NCI-H2029 (cell line): ENCODE results near the gene GFRA1.
"Not testable (repeated sequence)": the region's sequence is repeated elsewhere in the genome, so short reads cannot be mapped to it uniquely, and the experiment has no call there.

ENCODE experiments used
- DNase-seq: peaks from one replicate; lab custom pipeline; 2025; lab: John Stamatoyannopoulos, UW

GFRA1 gene

DNA sequence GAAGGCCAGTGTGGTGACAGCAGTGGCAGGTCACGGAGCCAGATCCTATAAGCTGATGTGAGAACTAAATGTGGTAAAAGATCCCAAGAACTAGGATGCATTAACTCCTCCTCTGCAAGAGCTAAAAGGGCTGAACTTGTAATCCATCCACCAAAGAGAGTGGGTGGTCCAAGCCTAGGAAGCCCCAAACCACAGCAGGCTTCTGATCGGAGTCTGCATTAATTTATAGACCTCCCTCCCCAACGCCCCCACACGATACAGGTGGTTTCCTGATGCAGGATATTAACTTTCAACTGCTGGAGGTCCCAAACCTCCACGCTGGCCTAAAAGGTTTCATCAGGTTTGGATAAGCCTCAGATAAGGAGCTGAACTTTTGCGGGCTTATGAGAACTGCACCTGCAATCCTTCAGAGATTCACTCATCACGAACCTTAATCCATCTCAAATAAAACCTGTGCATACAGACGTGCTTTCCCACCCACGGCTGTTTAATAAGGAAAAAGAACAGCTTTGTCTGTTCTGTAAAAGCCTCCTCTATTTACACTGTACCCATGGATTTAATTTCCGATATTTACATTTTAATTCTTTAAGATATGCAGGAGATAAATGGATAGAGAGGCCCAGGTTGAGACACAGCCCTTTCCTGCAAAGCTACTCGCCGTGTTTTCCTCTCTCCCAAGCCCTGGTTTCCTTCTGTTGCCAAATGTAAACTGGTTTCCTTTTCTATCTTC lies 74.9 kb downstream of the GFRA1 start:
- DNase-seq = no peak

GRCh38 chr10:116195583-116195982 lies 77.4 kb downstream of the GFRA1 start:
- no peak for DNase-seq

DNA sequence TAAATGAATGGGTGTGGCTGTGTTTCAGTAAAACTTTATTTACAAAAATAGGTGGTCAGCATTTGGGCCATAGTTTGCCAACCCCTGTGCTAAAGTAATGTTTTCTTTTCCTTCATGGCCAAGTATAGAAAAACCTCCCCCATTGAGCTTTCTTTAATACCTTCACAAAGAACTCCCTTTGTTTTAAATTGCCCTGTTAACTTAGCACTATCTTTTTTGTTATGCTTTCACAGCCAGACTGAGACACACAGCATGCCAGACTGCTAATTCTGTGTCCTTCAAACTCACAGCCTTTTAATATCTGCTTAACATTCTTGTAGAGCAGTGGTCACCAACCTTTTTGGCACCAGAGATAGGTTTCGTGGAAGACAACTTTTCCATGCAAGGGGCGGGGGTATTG lies 78.0 kb downstream of the GFRA1 start:
- DNase-seq = no peak

GRCh38 chr10:116194061-116194460 lies 78.9 kb downstream of the GFRA1 start:
- DNase-seq = no peak

GRCh38 chr10:116190883-116191282 lies 82.1 kb downstream of the GFRA1 start:
- DNase-seq = no peak

DNA sequence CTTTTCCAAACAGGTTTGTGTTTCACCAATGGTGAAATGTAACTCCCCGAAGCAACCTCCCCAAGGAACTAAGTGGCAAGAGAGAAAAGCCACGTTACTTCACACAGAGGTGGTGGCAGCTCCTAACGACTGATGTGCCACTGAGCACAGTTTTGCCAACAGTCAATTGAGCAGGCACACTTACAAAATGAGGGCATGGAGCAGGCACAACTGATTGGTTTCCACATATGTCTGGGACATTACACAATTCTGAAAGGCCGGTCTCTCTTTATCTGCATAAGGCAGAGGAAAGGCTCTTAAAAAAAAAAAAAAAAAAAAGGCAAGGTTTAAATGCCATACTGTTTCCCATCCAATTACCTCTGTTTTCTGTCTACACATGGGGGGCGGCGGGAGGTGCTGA lies 86.7 kb downstream of the GFRA1 start:
- DNase-seq = no peak

GRCh38 chr10:116185199-116185867 lies 87.7 kb downstream of the GFRA1 start:
- no peak for DNase-seq

GRCh38 chr10:116184512-116184794 lies 88.6 kb downstream of the GFRA1 start:
- DNase-seq = no peak

DNA sequence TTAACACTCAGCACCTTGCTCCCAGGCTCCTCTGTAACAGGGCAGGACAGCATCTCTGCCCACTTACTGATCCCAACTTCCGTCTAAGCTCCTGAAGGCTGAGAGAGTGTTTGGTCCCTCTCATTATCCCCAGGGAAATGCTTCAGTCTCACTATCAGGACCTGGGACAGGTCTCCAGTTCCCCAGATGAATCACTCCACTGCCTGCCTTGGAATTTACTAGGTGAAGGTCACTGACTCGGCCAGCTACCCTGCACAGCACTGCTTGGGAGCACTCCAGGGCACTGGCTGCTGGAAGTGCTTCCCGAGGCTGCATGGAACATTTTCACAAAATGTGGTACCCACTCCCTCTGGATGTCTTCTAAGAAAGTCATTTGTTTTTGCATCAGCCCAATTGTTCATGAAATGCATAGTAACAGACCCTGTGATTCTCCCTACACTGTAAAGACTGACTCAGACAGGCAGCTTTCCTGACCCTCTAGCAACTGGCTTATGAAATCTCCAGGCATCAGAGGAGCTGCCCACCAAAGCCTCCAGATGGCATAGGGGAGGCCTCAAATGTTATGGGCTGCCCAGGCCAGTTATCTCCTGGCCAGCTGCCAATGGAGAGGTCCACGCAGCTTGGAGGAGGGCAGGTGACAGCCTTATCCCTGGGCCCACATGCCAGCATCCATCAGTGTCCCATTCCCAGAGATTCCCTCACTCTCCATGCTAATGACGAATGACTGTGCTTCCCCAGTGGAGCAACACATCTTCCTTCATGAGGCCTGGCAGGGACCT lies 89.1 kb downstream of the GFRA1 start:
- DNase-seq = no peak

- DNase-seq = no peak
These were observed 90.6 kb downstream of the GFRA1 start for GRCh38 chr10:116182426-116182825.

DNA sequence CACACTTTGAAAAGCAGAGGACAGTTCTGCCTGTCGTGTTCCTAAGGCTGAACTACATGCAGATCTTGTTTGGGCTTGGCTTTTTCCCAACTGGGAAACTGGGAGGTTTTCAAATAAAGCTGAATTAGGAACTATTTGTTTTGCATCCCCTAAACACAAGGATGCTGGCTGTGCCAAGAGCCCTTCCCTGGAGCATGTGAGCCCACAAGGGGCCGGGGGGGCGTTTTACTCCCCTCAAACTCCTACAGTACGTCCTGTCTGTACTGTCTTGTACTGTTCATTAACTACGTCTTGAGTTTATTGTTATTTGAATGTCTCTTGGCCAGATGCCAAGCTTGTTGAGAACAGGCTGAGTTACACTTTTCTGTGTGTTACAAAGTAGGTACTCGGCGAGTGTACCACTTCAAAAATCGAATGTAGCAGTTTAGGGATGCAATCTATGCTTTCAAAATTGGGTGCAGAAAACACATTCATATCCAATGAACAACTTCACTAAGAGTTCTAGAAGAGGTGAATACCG lies 94.9 kb downstream of the GFRA1 start:
- no peak for DNase-seq

- no peak for DNase-seq
These were observed 97.8 kb downstream of the GFRA1 start for GRCh38 chr10:116175231-116175630.

DNA sequence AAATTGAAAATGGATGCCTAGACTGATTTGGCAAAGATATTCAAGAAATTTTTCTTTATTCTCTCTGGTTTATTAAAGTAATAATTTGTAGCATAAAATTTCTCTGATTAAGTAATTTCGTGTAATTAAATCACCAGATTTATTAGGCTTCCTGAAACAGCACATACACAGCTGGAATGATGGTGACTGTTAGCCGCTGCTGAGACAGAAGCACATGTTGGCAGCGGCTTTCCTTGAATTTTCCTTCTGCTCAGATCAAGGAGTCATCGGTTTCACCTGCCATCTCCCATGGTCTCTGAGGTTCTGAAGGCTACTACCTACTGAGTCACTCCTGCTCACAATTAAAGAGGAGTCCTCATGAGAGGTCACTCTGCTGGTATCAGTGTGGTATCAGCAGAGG lies 101.5 kb downstream of the GFRA1 start:
- no peak for DNase-seq

DNA sequence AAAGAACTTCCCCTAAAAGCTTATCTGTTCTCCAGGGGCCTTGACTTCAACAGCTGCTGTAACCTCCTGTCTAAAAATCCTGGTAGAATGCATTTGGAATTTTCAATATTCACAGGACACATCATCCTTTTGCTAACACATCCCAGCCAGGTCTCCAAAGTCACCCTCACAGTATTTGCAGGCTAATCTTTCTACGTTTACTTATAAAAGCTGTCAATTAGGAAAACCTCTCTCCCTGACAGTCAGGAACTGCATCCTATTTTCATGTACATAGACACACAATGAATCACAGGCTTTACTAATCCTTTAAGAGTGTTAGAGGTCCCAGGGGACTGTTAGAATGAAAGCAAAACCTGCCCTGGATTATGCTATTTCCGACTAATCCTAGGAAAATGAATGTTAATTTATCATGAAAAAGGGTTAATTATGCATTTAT lies 102.2 kb downstream of the GFRA1 start:
- no peak for DNase-seq

GRCh38 chr10:116169782-116170445 lies 103.1 kb downstream of the GFRA1 start:
- no peak for DNase-seq

DNA sequence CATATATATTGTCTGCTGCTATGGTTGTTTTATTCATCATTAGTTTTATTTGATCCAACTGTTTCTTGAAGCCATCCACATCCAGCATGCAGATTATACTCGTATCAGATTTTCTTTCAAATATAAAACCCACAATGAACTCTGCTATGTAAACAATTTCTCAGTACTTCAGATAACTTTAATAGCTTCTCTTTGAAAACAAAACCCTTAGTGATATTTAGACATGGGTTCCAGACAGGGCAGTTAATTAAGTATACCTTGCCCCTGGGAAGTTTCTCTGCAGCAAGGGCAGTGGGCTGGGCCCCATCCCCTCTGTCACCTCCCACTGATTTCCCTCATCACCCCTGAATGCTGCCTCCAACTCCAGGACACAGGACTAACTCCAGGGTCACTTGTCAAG lies 104.3 kb downstream of the GFRA1 start:
- no peak for DNase-seq

GRCh38 chr10:116168329-116168728 lies 104.7 kb downstream of the GFRA1 start:
- DNase-seq = no peak

- DNase-seq = not testable (repeated sequence)
These were observed 107.1 kb downstream of the GFRA1 start for GRCh38 chr10:116165941-116166340.

DNA sequence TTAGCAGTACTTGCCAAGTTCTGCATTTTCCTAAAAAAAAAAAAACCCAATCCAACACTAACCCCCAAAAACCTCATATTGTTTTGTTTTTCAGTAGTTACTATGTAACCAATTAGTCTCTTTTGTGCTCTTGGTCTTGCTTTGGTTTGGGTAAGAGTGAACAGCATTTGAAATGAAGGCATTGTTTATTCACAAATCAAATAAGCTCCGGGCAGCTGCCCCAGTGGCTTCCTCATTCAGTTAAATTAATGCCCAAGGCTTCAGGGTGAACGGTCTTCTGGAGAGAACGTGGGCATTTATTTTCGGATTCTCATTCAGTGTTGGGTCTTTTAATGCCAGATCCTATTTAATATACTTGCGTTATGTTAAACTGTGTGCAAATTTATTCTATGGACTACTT lies 108.7 kb downstream of the GFRA1 start:
- DNase-seq = no peak

GRCh38 chr10:116163333-116164131 lies 109.5 kb downstream of the GFRA1 start:
- no peak for DNase-seq

DNA sequence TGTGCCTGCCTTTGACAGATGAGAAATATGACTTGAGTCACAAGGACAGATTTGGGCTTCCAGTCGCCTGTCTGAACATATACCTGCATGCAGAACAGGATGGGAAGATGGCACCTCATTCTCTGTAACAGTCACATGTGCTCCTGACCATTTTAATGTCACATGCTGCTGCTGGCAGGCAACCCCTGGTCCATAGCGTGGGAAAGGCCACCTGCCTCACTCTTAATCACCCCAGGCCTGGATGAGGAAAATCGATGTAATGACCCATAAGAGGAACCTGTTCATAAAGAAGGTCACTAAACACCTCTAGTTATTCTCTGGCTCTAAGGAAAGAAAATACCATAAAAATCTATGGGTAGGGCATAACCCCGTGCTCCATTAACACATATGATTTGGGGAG lies 110.2 kb downstream of the GFRA1 start:
- DNase-seq = no peak

DNA sequence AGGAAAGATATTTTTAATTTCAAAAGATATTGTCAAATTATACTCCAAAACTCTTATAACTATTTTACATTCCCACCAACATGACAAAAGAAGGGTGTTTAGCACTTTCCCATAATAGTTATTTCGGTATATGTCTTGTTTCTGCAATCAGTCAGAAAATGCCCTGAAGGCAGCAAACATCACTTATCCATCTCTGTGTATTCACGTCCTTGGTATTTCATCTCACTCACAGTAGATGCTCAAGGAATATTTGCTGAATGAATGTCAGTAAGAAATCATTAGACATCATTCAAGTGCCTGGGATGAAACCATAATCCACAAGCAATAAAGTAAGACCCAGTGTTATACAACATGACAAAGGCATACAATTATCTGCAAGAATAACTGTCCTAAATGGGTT lies 112.7 kb downstream of the GFRA1 start:
- DNase-seq = no peak
